K562 (cell line): ENCODE results near the gene TAF10. TPM values are rescaled to one million over a fixed set of nuclear protein-coding genes. Genes with fewer than 3 reads are reported as not detected.
A peak's percentile ranks its signal among the peaks of the same experiment; 100 is the strongest.

Experiments used
- ATAC-seq: fragments of 200-7000 bp; cut with Tn5 transposase; 3 replicates; pipeline ENCODE4 v1.9.1; 2020; ENCODE audit warnings: moderate library complexity
- BruUV-seq: library from RNA; stranded (reverse); fragments of 400-500 nt; replicated peaks from 2 replicates; lab custom pipeline; 2021; lab: Mats Ljungman, UMichigan
- CTCF ChIA-PET: fragments of 300-600 bp; formaldehyde crosslinking; extraction: SDS; loops from one replicate; lab custom pipeline; 2021; ENCODE audit warnings: low intra/inter-chr PET ratio; lab: Yijun Ruan, JAX
- POLR2A ChIA-PET: fragments of 300-600, 350-650 bp; sonication (Branson Sonifier 250); formaldehyde crosslinking; extraction: SDS; loops from one replicate; lab custom pipeline; 2021; ENCODE audit warnings: antibody characterized with exemption, inconsistent platforms; lab: Yijun Ruan, JAX
- DNase-seq, 4 experiments: peaks; one replicate each; pipeline versions ENCODE4 v3.0.0 to v3.0.0-alpha.2; 2011 to 2018; ENCODE audit warnings: low spot score in 3 of 4, mixed read lengths in 3 of 4; ENCODE audit errors: extremely low read depth in 1 of 4
- FAIRE-seq: peaks from 2 replicates; lab custom pipeline; 2011; peaks lifted over from hg19 to GRCh38; lab: Jason Lieb, UNC
- H2AFZ ChIP-seq: 2 replicates; pipeline ENCODE4 v1.6.0; 2011; ENCODE audit warnings: low read depth, low read length, control low read depth, inconsistent platforms
- H3K27ac ChIP-seq: fragments of 200-600 bp; 3 replicates; pipeline ENCODE4 v1.8.0; 2011; ENCODE audit warnings: low read depth, mild to moderate bottlenecking, control low read depth, inconsistent platforms, low read length, moderate library complexity, mixed read lengths; ENCODE audit errors: extremely low read depth
- H3K27me3 ChIP-seq, 2 experiments: fragments of 300-600 bp in 1 of 2; 2 replicates in 1 of 2; 3 replicates in 1 of 2; pipeline versions ENCODE4 v1.6.0 to v1.8.0; 2011; ENCODE audit warnings: inconsistent platforms in 2 of 2, low read length in 2 of 2, mild to moderate bottlenecking in 1 of 2, mixed read lengths in 1 of 2, moderate library complexity in 1 of 2; ENCODE audit not compliant: control insufficient read depth in 2 of 2, insufficient read depth in 2 of 2
- H3K36me3 ChIP-seq: fragments of 300-600 bp; 3 replicates; pipeline ENCODE4 v1.8.0; 2011; ENCODE audit warnings: mild to moderate bottlenecking, low read length, inconsistent platforms; ENCODE audit not compliant: control insufficient read depth, insufficient read depth
- H3K4me1 ChIP-seq, 2 experiments: fragments of 200-600 bp in 1 of 2; replicated peaks in 1 of 2; 2 replicates in 1 of 2; 3 replicates in 1 of 2; pipeline versions ENCODE4 v1.5.1 to v1.8.0; 2011; ENCODE audit warnings: inconsistent platforms in 2 of 2, low read length in 2 of 2, mild to moderate bottlenecking in 1 of 2, mixed read lengths in 1 of 2, moderate library complexity in 1 of 2; ENCODE audit not compliant: control insufficient read depth in 2 of 2, insufficient read depth in 2 of 2
- H3K4me2 ChIP-seq: 2 replicates; pipeline ENCODE4 v1.6.1; 2011; ENCODE audit warnings: low read length, control low read depth, inconsistent platforms, mixed read lengths; ENCODE audit not compliant: insufficient read depth
- H3K4me3 ChIP-seq: fragments of 200-600 bp; sonication (generic), shearing (Covaris generic); 2 replicates; pipeline ENCODE4 v1.5.1; 2016; ENCODE audit warnings: control low read depth, inconsistent platforms
- H3K79me2 ChIP-seq: fragments of 200-600 bp; 3 replicates; pipeline ENCODE4 v1.8.0; 2011; ENCODE audit warnings: low read length, inconsistent platforms; ENCODE audit not compliant: control insufficient read depth, insufficient read depth
- H3K9ac ChIP-seq, 2 experiments: 2 replicates each; pipeline versions ENCODE4 v1.6.0 to v1.6.1; 2011; ENCODE audit warnings: low read depth in 2 of 2, low read length in 2 of 2, control low read depth in 1 of 2, inconsistent platforms in 1 of 2, mild to moderate bottlenecking in 1 of 2, mixed read lengths in 1 of 2; ENCODE audit not compliant: insufficient read depth in 1 of 2
- H3K9me1 ChIP-seq: one replicate; pipeline ENCODE4 v1.6.0; 2011; ENCODE audit warnings: inconsistent platforms, mild to moderate bottlenecking, low read length, moderate library complexity; ENCODE audit not compliant: control insufficient read depth, insufficient read depth
- H3K9me3 ChIP-seq: replicated peaks from 2 replicates; pipeline ENCODE4 v1.5.1; 2011; ENCODE audit warnings: low read depth, low read length, inconsistent platforms; ENCODE audit not compliant: control insufficient read depth, insufficient read depth
- H4K20me1 ChIP-seq: replicated peaks from 2 replicates; pipeline ENCODE4 v1.6.1; 2011; ENCODE audit warnings: low read length, inconsistent platforms, mixed read lengths; ENCODE audit not compliant: control insufficient read depth, insufficient read depth
- CHAMP1 ChIP-seq: fragments of 450-650 bp; IDR thresholded peaks from 2 replicates; pipeline ENCODE4 v1.6.1; 2016; ENCODE audit warnings: mild to moderate bottlenecking
- FOXP4 ChIP-seq: sonication (generic); formaldehyde crosslinking; IDR thresholded peaks from 2 replicates; pipeline ENCODE4 v1.8.0; 2022; ENCODE audit warnings: mild to moderate bottlenecking, missing genetic modification reagents, borderline replicate concordance
- SFPQ ChIP-seq: fragments of 200-400 bp; formaldehyde crosslinking; IDR thresholded peaks from 2 replicates; pipeline ENCODE4 v1.6.1; 2017; ENCODE audit warnings: mild to moderate bottlenecking, low read depth, low read length, moderate library complexity
- SPI1 ChIP-seq: IDR thresholded peaks from 2 replicates; pipeline ENCODE4 v1.6.1; 2011; ENCODE audit warnings: low read depth, low read length, control low read depth, borderline replicate concordance
- TEAD4 ChIP-seq, 2 experiments: sonication (generic) in 1 of 2; formaldehyde crosslinking in 1 of 2; IDR thresholded peaks; 2 replicates each; pipeline versions ENCODE4 v1.6.1 to v1.8.0; 2012 to 2022; ENCODE audit warnings: borderline replicate concordance in 1 of 2, inconsistent platforms in 1 of 2, low read length in 1 of 2, mild to moderate bottlenecking in 1 of 2, missing genetic modification reagents in 1 of 2
- TFAP4 ChIP-seq: sonication (generic); formaldehyde crosslinking; IDR thresholded peaks from 2 replicates; pipeline ENCODE4 v1.8.0; 2022; ENCODE audit warnings: missing genetic modification reagents, mild to moderate bottlenecking, moderate library complexity, borderline replicate concordance
- ZNF24 ChIP-seq: fragments of 450-650 bp; IDR thresholded peaks from 2 replicates; pipeline ENCODE4 v1.6.1; 2016
- ZNF584 ChIP-seq: fragments of 200-800 bp; sonication (Bioruptor generic); IDR thresholded peaks from 2 replicates; pipeline ENCODE4 v1.6.1; 2016; ENCODE audit warnings: low read depth, mild to moderate bottlenecking, missing genetic modification characterization, missing compliant biosample characterization
- WGBS: fragments of 100-300 bp; shearing (Covaris generic); methylation state at CpG from one replicate; pipeline ENCODE4 v1.1.6; 2016; ENCODE audit warnings: low coverage, mixed read lengths; ENCODE audit not compliant: insufficient coverage; ENCODE audit errors: missing lambda C conversion rate; 5-methylcytosine and 5-hydroxymethylcytosine counted together
- in situ Hi-C: fragments of 300-500 bp; cut with MboI; formaldehyde crosslinking; loops from 4 replicates; pipeline ENCODE4 v1.15.0; 2018; ENCODE audit warnings: inconsistent platforms, mixed read lengths
- intact Hi-C: fragments of 100-400 bp; cut with micrococcal nuclease; formaldehyde crosslinking; loops from 2 replicates; pipeline ENCODE4 v1.14.2; 2022
- polyA plus RNA-seq, 8 experiments: library from polyadenylated mRNA; depleted of rRNA in 4 of 8; stranded (reverse) in 5 of 8; unstranded in 3 of 8; fragments of >200 nt; fragmentation: Nextera tagmentation in 2 of 8; fragmentation: Illumina TruSeq in 1 of 8; extraction: Ambion mirVana in 2 of 8; extraction: Trizol in 1 of 8; gene quantifications; 2 replicates each; pipeline versions ENCODE4 v1.2.1 to v1.2.3, GENCODE V29; 2011 to 2014; ENCODE audit warnings: inconsistent platforms in 1 of 8, missing spikeins in 1 of 8
- total RNA-seq, 7 experiments: library from RNA; depleted of rRNA in 6 of 7; stranded (reverse); fragments of >200 nt in 6 of 7; fragmentation: Illumina TruSeq in 2 of 7; extraction: Trizol in 2 of 7; gene quantifications; 2 replicates each; pipeline versions ENCODE4 v1.2.1 to v1.2.3, GENCODE V29; 2011 to 2021; ENCODE audit warnings: low replicate concordance in 1 of 7

The TAF10 gene
- total and polyA plus RNA-seq, 9 of the 15 experiments (the other 6 are each of a cell fraction or from before 2014, with no cell fraction given): 19.5 to 197 (median 121) TPM

GRCh38 chr11:6606471-6607189 lies 5.4 kb downstream of the TAF10 start (continued):
- TF ChIP-seq TFAP4 (peak; percentile 93), CHAMP1 (no peak), ZNF24 (peak; percentile 10; the same call in 1 of the 2 replicates)

- in situ Hi-C loops (loop anchor here (5.0 kb wide), 1 partner anchor 72 kb away; no protein-coding TSS in a partner anchor), intact Hi-C loops (loop anchor here (1.0 to 5.0 kb wide), 3 partner anchors 34 to 74 kb away; no protein-coding TSS in a partner anchor)
- ChIA-PET POLR2A (interaction anchor here (0.6 to 2.5 kb wide), 9 partner anchors 10 to 144 kb away, joined by 3 to 17 read pairs (median 3); partner anchors contain the start of gene TPP1), CTCF (interaction anchor here (2.5 kb wide), 1 partner anchor 73 kb away, joined by 11 read pairs; no protein-coding TSS in a partner anchor)
- no peaks in the 10 kb centered on the region for H4K20me1 ChIP-seq
- H3K36me3 ChIP-seq: peaks cover 62% of the 10 kb centered on the region
- H3K9me3 ChIP-seq: no peaks in the 10 kb centered on the region
- 0 out of 2 replicates have a peak overlapping the region, but pooled peaks have one; percentile 77 for H2AFZ ChIP-seq
- H3K27ac ChIP-seq: peak overlapping the region; percentile 87; the same call in 2 of the 3 replicates
- DNase-seq (no peak), FAIRE-seq (no peak), ATAC-seq (no peak)
- peaks cover 31 to 32% of the 10 kb centered on the region in 2 experiments for H3K4me1 ChIP-seq
- H3K79me2 ChIP-seq: peaks cover 78% of the 10 kb centered on the region
- peaks cover 10% of the 10 kb centered on the region for H3K9me1 ChIP-seq
- H3K27me3 ChIP-seq: no peaks in the 10 kb centered on the region
- peak overlapping the region; percentile 97 for H3K4me2 ChIP-seq
- H3K9ac ChIP-seq: peak overlapping the region in 1 of 2 experiments; percentile 92; a peak in 2 of 4 replicates
- no TSS peak for BruUV-seq
- peak overlapping the region; percentile 95 for H3K4me3 ChIP-seq
- 12% methylated on average over 3 of the region's 3 CpGs for WGBS
- TF ChIP-seq ZNF584 (no peak), SPI1 (0 out of 2 replicates have a peak, but pooled peaks have one; percentile 30), FOXP4 (CRISPR knock-in tag) (0 out of 2 replicates have a peak, but pooled peaks have one; percentile 4), SFPQ (no peak), TEAD4 (IDR thresholded peaks at IDR 0.05; ENCODE audit: low read length) (no peak), TEAD4 (CRISPR knock-in tag; IDR thresholded peaks at IDR 0.05; ENCODE audit: borderline replicate concordance) (no peak)
Observed at GRCh38 chr11:6604790-6605189, 7.2 kb downstream of the TAF10 start.
